Mesenchymal stem cell (in vitro differentiated cells and primary cell): ENCODE measurements around the gene AFF2.

Source experiments
- DNase-seq: peaks from one replicate; pipeline ENCODE4 v3.0.0-alpha.2; 2013
- H2AFZ ChIP-seq: one replicate; pipeline ENCODE4 v1.6.1; 2013; ENCODE audit warnings: low read depth, mild to moderate bottlenecking, control low read depth, inconsistent platforms, low read length, moderate library complexity
- H2AK5ac ChIP-seq: 2 replicates; pipeline ENCODE4 v1.6.1; 2013; ENCODE audit warnings: low read length, moderate library complexity, mild to moderate bottlenecking, inconsistent platforms; ENCODE audit not compliant: severe bottlenecking
- H2BK120ac ChIP-seq: one replicate; pipeline ENCODE4 v1.6.1; 2013; ENCODE audit warnings: low read depth, mild to moderate bottlenecking, inconsistent platforms, low read length, moderate library complexity
- H2BK12ac ChIP-seq, 2 experiments: one replicate each; pipeline ENCODE4 v1.6.1; 2013; ENCODE audit warnings: inconsistent platforms in 2 of 2, low read length in 2 of 2, mild to moderate bottlenecking in 2 of 2, moderate library complexity in 2 of 2, control low read depth in 1 of 2
- H2BK15ac ChIP-seq: one replicate; pipeline ENCODE4 v1.6.1; 2013; ENCODE audit warnings: mild to moderate bottlenecking, low read depth, inconsistent platforms; ENCODE audit not compliant: poor library complexity, severe bottlenecking
- H2BK5ac ChIP-seq: 2 replicates; pipeline ENCODE4 v1.6.1; 2013; ENCODE audit warnings: low read depth, mild to moderate bottlenecking, low read length, control low read depth, inconsistent platforms; ENCODE audit not compliant: poor library complexity, severe bottlenecking
- H3K14ac ChIP-seq, 2 experiments: one replicate each; pipeline ENCODE4 v1.6.1; 2013; ENCODE audit warnings: inconsistent platforms in 2 of 2, low read length in 2 of 2, control low read depth in 1 of 2, mild to moderate bottlenecking in 1 of 2, moderate library complexity in 1 of 2
- H3K18ac ChIP-seq, 2 experiments: one replicate each; pipeline ENCODE4 v1.6.1; 2013; ENCODE audit warnings: inconsistent platforms in 2 of 2, low read length in 2 of 2, control low read depth in 1 of 2, low read depth in 1 of 2, mild to moderate bottlenecking in 1 of 2
- H3K23ac ChIP-seq, 2 experiments: one replicate each; pipeline ENCODE4 v1.6.1; 2013; ENCODE audit warnings: inconsistent platforms in 2 of 2, low read length in 2 of 2, mild to moderate bottlenecking in 2 of 2, moderate library complexity in 2 of 2, control low read depth in 1 of 2
- H3K27ac ChIP-seq: 2 replicates; pipeline ENCODE4 v1.5.1; 2013; ENCODE audit warnings: mild to moderate bottlenecking, moderate library complexity, low read length, control low read depth, inconsistent platforms; ENCODE audit not compliant: poor library complexity, severe bottlenecking
- H3K27me3 ChIP-seq, 2 experiments: 2 replicates each; pipeline versions ENCODE4 v1.6.1 to v1.7.0; 2013; ENCODE audit warnings: low read length in 2 of 2, mild to moderate bottlenecking in 2 of 2, moderate library complexity in 2 of 2, control low read depth in 1 of 2, inconsistent platforms in 1 of 2; ENCODE audit not compliant: control insufficient read depth in 1 of 2, insufficient read depth in 1 of 2
- H3K36me3 ChIP-seq, 2 experiments: 2 replicates each; pipeline versions ENCODE4 v1.6.1 to v1.7.0; 2013; ENCODE audit warnings: low read length in 2 of 2, control low read depth in 1 of 2, inconsistent platforms in 1 of 2, low read depth in 1 of 2, mild to moderate bottlenecking in 1 of 2; ENCODE audit not compliant: insufficient read depth in 2 of 2, control insufficient read depth in 1 of 2
- H3K4ac ChIP-seq, 2 experiments: one replicate each; pipeline ENCODE4 v1.6.1; 2013; ENCODE audit warnings: inconsistent platforms in 2 of 2, low read length in 2 of 2, mild to moderate bottlenecking in 2 of 2, moderate library complexity in 2 of 2, control low read depth in 1 of 2, low read depth in 1 of 2
- H3K4me1 ChIP-seq: 2 replicates; pipeline ENCODE4 v1.6.1; 2013; ENCODE audit warnings: low read depth, low read length, control low read depth; ENCODE audit not compliant: control insufficient read depth, insufficient read depth
- H3K4me2 ChIP-seq: 2 replicates; pipeline ENCODE4 v1.6.1; 2013; ENCODE audit warnings: low read length, mild to moderate bottlenecking, inconsistent platforms; ENCODE audit not compliant: poor library complexity, severe bottlenecking
- H3K4me3 ChIP-seq, 2 experiments: 2 replicates each; pipeline versions ENCODE4 v1.5.1 to v1.7.0; 2013; ENCODE audit warnings: low read length in 2 of 2, mild to moderate bottlenecking in 2 of 2, control low read depth in 1 of 2, low read depth in 1 of 2; ENCODE audit not compliant: insufficient read depth in 1 of 2
- H3K79me1 ChIP-seq: replicated peaks from 2 replicates; pipeline ENCODE4 v1.6.1; 2013; ENCODE audit warnings: mild to moderate bottlenecking, control low read depth, low read length, inconsistent platforms; ENCODE audit not compliant: poor library complexity, severe bottlenecking
- H3K9ac ChIP-seq: 2 replicates; pipeline ENCODE4 v1.7.0; 2013; ENCODE audit warnings: mild to moderate bottlenecking, low read length, moderate library complexity
- H3K9me3 ChIP-seq: 2 replicates; pipeline ENCODE4 v1.7.0; 2013; ENCODE audit warnings: mild to moderate bottlenecking, low read length; ENCODE audit not compliant: control insufficient read depth
- H4K8ac ChIP-seq: one replicate; pipeline ENCODE4 v1.6.1; 2013; ENCODE audit warnings: inconsistent platforms, mild to moderate bottlenecking, low read length, moderate library complexity
- H4K91ac ChIP-seq: one replicate; pipeline ENCODE4 v1.6.1; 2013; ENCODE audit warnings: mild to moderate bottlenecking, low read length, inconsistent platforms
- WGBS: methylation state at CpG from one replicate; pipeline ENCODE4 v1.1.7; 2013; ENCODE audit warnings: mixed read lengths; 5-methylcytosine and 5-hydroxymethylcytosine counted together

Gene AFF2

GRCh38 chrX:148715361-148715760 is 214.9 kb downstream of the AFF2 start:
- Histone ChIP-seq H3K9me3 (no peaks in the 10 kb centered on the region), H2BK5ac (no peak overlapping the region), H3K4me2 (no peak overlapping the region), H3K4me1 (no peaks in the 10 kb centered on the region), H3K4ac (no peak overlapping the region), H3K9ac (no peak overlapping the region), H2BK12ac (no peak overlapping the region), H2BK120ac (no peak overlapping the region), H3K27ac (no peak overlapping the region), H3K18ac (no peak overlapping the region), H3K36me3 (no peaks in the 10 kb centered on the region), H4K8ac (no peak overlapping the region), H3K4me3 (no peak overlapping the region), H2AFZ (no peak overlapping the region), H3K79me1 (no peaks in the 10 kb centered on the region), H2BK15ac (no peak overlapping the region), H3K23ac (no peak overlapping the region), H4K91ac (no peak overlapping the region), H3K14ac (no peak overlapping the region), H3K27me3 (no peaks in the 10 kb centered on the region), H2AK5ac (no peak overlapping the region)
- no peak for DNase-seq
- WGBS = 95% methylated on average over 4 of the region's 4 CpGs

- no peak overlapping the region for H3K9ac ChIP-seq
- H3K27ac ChIP-seq = no peak overlapping the region
- H2AK5ac ChIP-seq = no peak overlapping the region
- H2BK12ac ChIP-seq = no peak overlapping the region
- no peak overlapping the region for H2BK5ac ChIP-seq
- H3K79me1 ChIP-seq = no peaks in the 10 kb centered on the region
- H3K14ac ChIP-seq = no peak overlapping the region
- H2BK120ac ChIP-seq = no peak overlapping the region
- H3K9me3 ChIP-seq = no peaks in the 10 kb centered on the region
- no peak overlapping the region for H3K18ac ChIP-seq
- 20% methylated on average over 1 of the region's 3 CpGs for WGBS
- no peaks in the 10 kb centered on the region for H3K27me3 ChIP-seq
- no peak overlapping the region for H4K91ac ChIP-seq
- no peak for DNase-seq
- no peak overlapping the region for H3K23ac ChIP-seq
- H3K4ac ChIP-seq = no peak overlapping the region
- H3K4me1 ChIP-seq = no peaks in the 10 kb centered on the region
- no peak overlapping the region for H2AFZ ChIP-seq
- H3K36me3 ChIP-seq = no peaks in the 10 kb centered on the region
- H2BK15ac ChIP-seq = no peak overlapping the region
- no peak overlapping the region for H3K4me3 ChIP-seq
- no peak overlapping the region for H3K4me2 ChIP-seq
- H4K8ac ChIP-seq = no peak overlapping the region
These were observed 222.5 kb downstream of the AFF2 start for GRCh38 chrX:148722966-148723365.

GRCh38 chrX:148723551-148723950 is 223.1 kb downstream of the AFF2 start:
- Histone ChIP-seq H2AK5ac (no peak overlapping the region), H2BK5ac (no peak overlapping the region), H3K79me1 (no peaks in the 10 kb centered on the region), H3K4ac (no peak overlapping the region), H3K23ac (no peak overlapping the region), H4K91ac (no peak overlapping the region), H3K27me3 (no peaks in the 10 kb centered on the region), H2BK120ac (no peak overlapping the region), H2AFZ (no peak overlapping the region), H3K4me3 (no peak overlapping the region), H3K36me3 (no peaks in the 10 kb centered on the region), H3K4me1 (no peaks in the 10 kb centered on the region), H2BK15ac (no peak overlapping the region), H3K4me2 (no peak overlapping the region), H3K9me3 (no peaks in the 10 kb centered on the region), H3K27ac (no peak overlapping the region), H3K9ac (no peak overlapping the region), H3K14ac (no peak overlapping the region), H2BK12ac (no peak overlapping the region), H3K18ac (no peak overlapping the region), H4K8ac (no peak overlapping the region)
- no peak for DNase-seq
- no CpG with 5 or more reads among the region's 2 CpGs for WGBS

GRCh38 chrX:148728901-148729300 is 228.5 kb downstream of the AFF2 start:
- H3K4me2 ChIP-seq = no peak overlapping the region
- no peak overlapping the region for H3K14ac ChIP-seq
- 75% methylated on average over 3 of the region's 5 CpGs for WGBS
- H3K79me1 ChIP-seq = no peaks in the 10 kb centered on the region
- no peaks in the 10 kb centered on the region for H3K36me3 ChIP-seq
- H2AFZ ChIP-seq = no peak overlapping the region
- no peaks in the 10 kb centered on the region for H3K9me3 ChIP-seq
- H4K91ac ChIP-seq = no peak overlapping the region
- no peak overlapping the region for H2BK12ac ChIP-seq
- H2AK5ac ChIP-seq = no peak overlapping the region
- H3K4me3 ChIP-seq = no peak overlapping the region
- H4K8ac ChIP-seq = no peak overlapping the region
- H3K4me1 ChIP-seq = no peaks in the 10 kb centered on the region
- H3K18ac ChIP-seq = no peak overlapping the region
- H2BK120ac ChIP-seq = no peak overlapping the region
- H3K23ac ChIP-seq = no peak overlapping the region
- no peak overlapping the region for H3K27ac ChIP-seq
- H2BK5ac ChIP-seq = no peak overlapping the region
- H3K4ac ChIP-seq = no peak overlapping the region
- H3K9ac ChIP-seq = no peak overlapping the region
- H2BK15ac ChIP-seq = no peak overlapping the region
- no peaks in the 10 kb centered on the region for H3K27me3 ChIP-seq
- no peak for DNase-seq
